ENCODE data around the gene SH3RF3. TPM values are rescaled to one million over a fixed set of nuclear protein-coding genes. Genes with fewer than 3 reads are reported as not detected.
A peak's percentile ranks its signal among the peaks of the same experiment; 100 is the strongest.

Gene SH3RF3
- total RNA-seq, 1 donor from 2014 or later = 1.7 TPM

GRCh38 chr2:109547280-109547679, 418.3 kb downstream of the SH3RF3 start:
- H3K4me1 Mint-ChIP-seq (ENCODE audit: low read depth, unreplicated experiment) = peaks cover 3% of the 10 kb centered on the region
- H3K27me3 Mint-ChIP-seq (ENCODE audit: unreplicated experiment) = peaks cover 4% of the 10 kb centered on the region
- H3K4me3 Mint-ChIP-seq (ENCODE audit: unreplicated experiment) = no peak overlapping the region
- peak; percentile 53 for TF ChIP-seq CTCF (IDR thresholded peaks at IDR 0.05; ENCODE audit: partially characterized antibody, unreplicated experiment)
- no peak for DNase-seq
- no peak overlapping the region for H3K27ac Mint-ChIP-seq (ENCODE audit: unreplicated experiment)
- H3K9me3 Mint-ChIP-seq (ENCODE audit: unreplicated experiment) = no peaks in the 10 kb centered on the region
- peaks cover 3% of the 10 kb centered on the region for H3K36me3 Mint-ChIP-seq (ENCODE audit: unreplicated experiment)

- H3K4me3 Mint-ChIP-seq (ENCODE audit: unreplicated experiment) = no peak overlapping the region
- DNase-seq = no peak
- H3K4me1 Mint-ChIP-seq (ENCODE audit: low read depth, unreplicated experiment) = no peaks in the 10 kb centered on the region
- H3K27me3 Mint-ChIP-seq (ENCODE audit: unreplicated experiment) = peaks cover 1% of the 10 kb centered on the region
- no peak overlapping the region for H3K27ac Mint-ChIP-seq (ENCODE audit: unreplicated experiment)
- no peak for TF ChIP-seq CTCF (IDR thresholded peaks at IDR 0.05; ENCODE audit: partially characterized antibody, unreplicated experiment)
- no peaks in the 10 kb centered on the region for H3K9me3 Mint-ChIP-seq (ENCODE audit: unreplicated experiment)
- H3K36me3 Mint-ChIP-seq (ENCODE audit: unreplicated experiment) = peaks cover 4% of the 10 kb centered on the region
Measured at GRCh38 chr2:109549016-109549590, 420.1 kb downstream of the SH3RF3 start.

Small RNA genes lying within 50 kb of the gene (microRNA-seq; reads per million reads assigned to microRNA genes)
- not detected for gene MIR4265 (ENCODE audit: unreplicated experiment)
- not detected for gene MIR4266 (ENCODE audit: unreplicated experiment)

Other genes with a start within 250 kb of the SH3RF3 start
- gene EDAR, start 140.0 kb upstream of the SH3RF3 start, total RNA-seq (ENCODE audit: unreplicated experiment) = not detected

All from glutamatergic neuron (in vitro differentiated cells).